HL-60 (cell line): Measurements from ENCODE around the gene IGFL2.

Source experiments
- CTCF ChIP-seq: IDR thresholded peaks from one replicate; pipeline ENCODE4 v1.5.1; 2011; ENCODE audit warnings: low read length, control low read depth, inconsistent platforms; ENCODE audit not compliant: insufficient read depth
- POLR2AphosphoS5 ChIP-seq: IDR thresholded peaks from 2 replicates; pipeline ENCODE4 v1.6.1; 2012; ENCODE audit warnings: low read depth
- REST ChIP-seq: IDR thresholded peaks from 2 replicates; pipeline ENCODE4 v1.6.1; 2012; ENCODE audit warnings: low read depth; ENCODE audit not compliant: insufficient replicate concordance
- SPI1 ChIP-seq: IDR thresholded peaks from 2 replicates; pipeline ENCODE4 v1.6.1; 2012; ENCODE audit warnings: low read depth, mild to moderate bottlenecking, borderline replicate concordance

GRCh38 chr19:46189971-46190888 lies 42.2 kb downstream of the IGFL2 start:
- TF ChIP-seq CTCF (no peak), SPI1 (no peak), REST (no peak), POLR2AphosphoS5 (no peak)
